CD8-positive, alpha-beta memory T cell (primary cell): ENCODE results near the gene SERGEF. TPM values are rescaled to one million over a fixed set of nuclear protein-coding genes. Genes with fewer than 3 reads are reported as not detected.

ENCODE experiments used
- CTCF ChIA-PET: fragments of 350-600 bp; sonication (Branson Sonifier 250); formaldehyde crosslinking; loops from one replicate; lab custom pipeline; 2021; ENCODE audit warnings: antibody characterized with exemption; lab: Charles Lee
- POLR2A ChIA-PET: fragments of 350-600 bp; sonication (Branson Sonifier 250); formaldehyde crosslinking; loops from one replicate; lab custom pipeline; 2021; ENCODE audit warnings: antibody characterized with exemption; lab: Charles Lee
- DNase-seq, 5 donors: peaks; one replicate each; pipeline versions ENCODE4 v3.0.0 to v3.0.0-alpha.2; 2020 to 2022; ENCODE audit warnings: mixed read lengths in 1 of 5
- H3K27ac ChIP-seq: one replicate; pipeline ENCODE4 v1.7.0; 2013; ENCODE audit warnings: low read depth, mild to moderate bottlenecking, low read length, moderate library complexity
- H3K27me3 ChIP-seq: 2 replicates; pipeline ENCODE4 v1.7.0; 2013; ENCODE audit warnings: low read length, mild to moderate bottlenecking; ENCODE audit not compliant: insufficient read depth, poor library complexity, severe bottlenecking
- H3K36me3 ChIP-seq: 2 replicates; pipeline ENCODE4 v1.7.0; 2013; ENCODE audit warnings: mild to moderate bottlenecking, low read length, moderate library complexity; ENCODE audit not compliant: insufficient read depth
- H3K4me1 ChIP-seq: 2 replicates; pipeline ENCODE4 v1.7.0; 2013; ENCODE audit warnings: mild to moderate bottlenecking, low read length, moderate library complexity; ENCODE audit not compliant: insufficient read depth
- H3K4me3 ChIP-seq: 2 replicates; pipeline ENCODE4 v1.7.0; 2013; ENCODE audit warnings: mild to moderate bottlenecking, low read length
- H3K9me3 ChIP-seq: 2 replicates; pipeline ENCODE4 v1.7.0; 2013; ENCODE audit warnings: mild to moderate bottlenecking, low read length
- H3K27ac Mint-ChIP-seq, 8 donors: one replicate each; pipeline ENCODE4 v1.8.0; 2020 to 2021; ENCODE audit warnings: mixed read lengths in 8 of 8, mild to moderate bottlenecking in 6 of 8, inconsistent platforms in 3 of 8, moderate library complexity in 3 of 8
- H3K27me3 Mint-ChIP-seq, 2 donors: one replicate each; pipeline ENCODE4 v1.8.0; 2020 to 2021; ENCODE audit warnings: mixed read lengths in 2 of 2, mild to moderate bottlenecking in 1 of 2, moderate library complexity in 1 of 2
- H3K36me3 Mint-ChIP-seq, 3 donors: one replicate each; pipeline ENCODE4 v1.8.0; 2020 to 2021; ENCODE audit warnings: mixed read lengths in 3 of 3, inconsistent platforms in 1 of 3, mild to moderate bottlenecking in 1 of 3
- H3K4me1 Mint-ChIP-seq, 3 donors: one replicate each; pipeline ENCODE4 v1.8.0; 2020 to 2021; ENCODE audit warnings: mixed read lengths in 3 of 3, inconsistent platforms in 1 of 3, mild to moderate bottlenecking in 1 of 3
- H3K4me3 Mint-ChIP-seq, 7 donors: one replicate each; pipeline ENCODE4 v1.8.0; 2020 to 2021; ENCODE audit warnings: mixed read lengths in 7 of 7, mild to moderate bottlenecking in 6 of 7, moderate library complexity in 4 of 7, inconsistent platforms in 2 of 7
- H3K9me3 Mint-ChIP-seq, 5 donors: one replicate each; pipeline ENCODE4 v1.8.0; 2020 to 2022; ENCODE audit warnings: mixed read lengths in 5 of 5, mild to moderate bottlenecking in 3 of 5, moderate library complexity in 2 of 5, inconsistent platforms in 1 of 5
- polyA plus RNA-seq: library from polyadenylated mRNA; unstranded; fragments of 300-500 nt; fragmentation: Illumina TruSeq; gene quantifications from one replicate; pipeline ENCODE4 v1.2.3, GENCODE V29; 2021
- total RNA-seq, 2 experiments: library from RNA; stranded (reverse); gene quantifications; one replicate each; pipeline ENCODE4 v1.2.3, GENCODE V29; 2021

SERGEF gene
- total and polyA plus RNA-seq, 3 experiments from 2014 or later = 30.0 to 69.3 (median 34.5) TPM

- H3K9me3 ChIP-seq = no peaks in the 10 kb centered on the region
- no peaks in the 10 kb centered on the region for H3K27me3 ChIP-seq
- H3K4me3 ChIP-seq = no peak overlapping the region
- no peak for DNase-seq
- Mint-ChIP-seq H3K27ac (no peak overlapping the region), H3K27me3 (no peaks in the 10 kb centered on the region), H3K4me1 (no peaks in the 10 kb centered on the region), H3K4me3 (no peak overlapping the region), H3K9me3 (no peaks in the 10 kb centered on the region), H3K36me3 (peaks cover 0 to 14% (median 0%) of the 10 kb centered on the region in 3 donors)
- CTCF ChIA-PET = no interaction called here
- H3K27ac ChIP-seq = no peak overlapping the region
- no peaks in the 10 kb centered on the region for H3K4me1 ChIP-seq
- H3K36me3 ChIP-seq = no peaks in the 10 kb centered on the region
- POLR2A ChIA-PET = no interaction called here
Measured at GRCh38 chr11:17812091-17812864, 200.6 kb downstream of the SERGEF start.

GRCh38 chr11:17811352-17811751 lies 201.5 kb downstream of the SERGEF start:
- ChIA-PET POLR2A (no interaction called here), CTCF (no interaction called here)
- H3K9me3 ChIP-seq = no peaks in the 10 kb centered on the region
- Mint-ChIP-seq H3K4me3 (no peak overlapping the region), H3K4me1 (no peaks in the 10 kb centered on the region), H3K27me3 (no peaks in the 10 kb centered on the region), H3K9me3 (no peaks in the 10 kb centered on the region), H3K27ac (no peak overlapping the region), H3K36me3 (peaks cover 0 to 14% (median 6%) of the 10 kb centered on the region in 3 donors)
- H3K27ac ChIP-seq = no peak overlapping the region
- no peak for DNase-seq
- H3K27me3 ChIP-seq = no peaks in the 10 kb centered on the region
- no peaks in the 10 kb centered on the region for H3K36me3 ChIP-seq
- H3K4me1 ChIP-seq = no peaks in the 10 kb centered on the region
- H3K4me3 ChIP-seq = no peak overlapping the region

- ChIA-PET POLR2A (no interaction called here), CTCF (no interaction called here)
- no peaks in the 10 kb centered on the region for H3K36me3 ChIP-seq
- Mint-ChIP-seq H3K27me3 (no peaks in the 10 kb centered on the region), H3K36me3 (peaks cover 3 to 13% (median 6%) of the 10 kb centered on the region in 3 donors), H3K27ac (no peak overlapping the region), H3K4me3 (no peak overlapping the region), H3K4me1 (no peaks in the 10 kb centered on the region), H3K9me3 (no peaks in the 10 kb centered on the region)
- H3K9me3 ChIP-seq = no peaks in the 10 kb centered on the region
- H3K27me3 ChIP-seq = no peaks in the 10 kb centered on the region
- H3K27ac ChIP-seq = no peak overlapping the region
- no peak for DNase-seq
- no peaks in the 10 kb centered on the region for H3K4me1 ChIP-seq
- no peak overlapping the region for H3K4me3 ChIP-seq
Measured at GRCh38 chr11:17810746-17811145, 202.1 kb downstream of the SERGEF start.

GRCh38 chr11:17810041-17810440 lies 202.8 kb downstream of the SERGEF start:
- no peak overlapping the region for H3K4me3 Mint-ChIP-seq
- no peaks in the 10 kb centered on the region for H3K27me3 Mint-ChIP-seq
- no peaks in the 10 kb centered on the region for H3K4me1 ChIP-seq
- no peaks in the 10 kb centered on the region for H3K9me3 ChIP-seq
- H3K36me3 Mint-ChIP-seq = peaks cover 3 to 13% (median 6%) of the 10 kb centered on the region in 3 donors
- no peaks in the 10 kb centered on the region for H3K9me3 Mint-ChIP-seq
- no peaks in the 10 kb centered on the region for H3K4me1 Mint-ChIP-seq
- H3K27me3 ChIP-seq = no peaks in the 10 kb centered on the region
- CTCF ChIA-PET = no interaction called here
- H3K36me3 ChIP-seq = no peaks in the 10 kb centered on the region
- H3K27ac ChIP-seq = no peak overlapping the region
- no peak for DNase-seq
- POLR2A ChIA-PET = no interaction called here
- H3K4me3 ChIP-seq = no peak overlapping the region
- H3K27ac Mint-ChIP-seq = no peak overlapping the region

DNA sequence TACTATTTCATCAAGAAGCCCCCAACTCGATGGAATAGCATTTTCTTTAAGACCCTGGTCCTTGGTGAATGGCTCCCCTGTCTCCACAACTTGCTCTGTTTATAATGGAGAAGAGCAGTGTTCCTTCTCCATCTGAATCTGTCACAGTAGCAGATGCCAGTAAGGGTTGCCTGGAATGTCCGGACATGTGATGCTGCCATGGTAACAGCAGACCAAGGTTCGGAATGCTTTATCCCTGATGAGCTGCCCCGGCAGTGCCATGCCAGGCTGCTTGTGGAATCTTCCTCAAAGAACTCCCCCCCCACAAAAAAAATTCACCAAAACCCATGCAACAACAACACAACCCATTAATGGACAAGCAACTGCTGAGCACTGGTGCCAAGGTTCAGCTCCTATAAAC lies 205.8 kb downstream of the SERGEF start:
- Mint-ChIP-seq H3K36me3 (peaks cover 4 to 9% (median 6%) of the 10 kb centered on the region in 3 donors), H3K27me3 (no peaks in the 10 kb centered on the region), H3K4me3 (no peak overlapping the region), H3K4me1 (no peaks in the 10 kb centered on the region), H3K9me3 (no peaks in the 10 kb centered on the region), H3K27ac (peak overlapping the region in 1 of 8 donors; percentile 57)
- POLR2A ChIA-PET = interaction anchor here (0.6 kb wide), 1 partner anchor 228 kb away, joined by 3 read pairs; no protein-coding TSS in a partner anchor
- H3K4me3 ChIP-seq = no peak overlapping the region
- DNase-seq = no peak
- no peaks in the 10 kb centered on the region for H3K9me3 ChIP-seq
- CTCF ChIA-PET = no interaction called here
- no peaks in the 10 kb centered on the region for H3K27me3 ChIP-seq
- no peak overlapping the region for H3K27ac ChIP-seq
- H3K36me3 ChIP-seq = no peaks in the 10 kb centered on the region
- H3K4me1 ChIP-seq = no peaks in the 10 kb centered on the region

DNA sequence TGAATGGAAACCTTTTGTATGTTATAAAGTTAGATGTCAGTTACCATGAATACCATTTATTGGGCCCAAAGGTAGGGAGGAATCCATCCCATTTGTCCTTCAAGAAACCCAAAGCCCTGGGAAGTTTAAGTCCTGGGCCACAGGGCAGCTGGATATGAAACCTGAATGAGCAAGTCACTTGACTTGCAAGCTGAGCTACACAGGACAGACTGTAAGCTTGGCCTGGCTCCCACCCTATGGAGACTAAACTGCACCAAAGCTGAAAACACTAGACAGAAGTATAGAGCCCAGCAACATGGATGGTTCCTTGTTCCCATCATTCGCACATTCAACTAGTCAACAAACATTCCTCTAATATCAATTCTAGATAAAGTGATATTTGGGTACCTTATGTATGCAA lies 207.0 kb downstream of the SERGEF start:
- Histone ChIP-seq H3K4me3 (no peak overlapping the region), H3K36me3 (no peaks in the 10 kb centered on the region), H3K27ac (no peak overlapping the region), H3K27me3 (no peaks in the 10 kb centered on the region), H3K4me1 (no peaks in the 10 kb centered on the region), H3K9me3 (no peaks in the 10 kb centered on the region)
- H3K27me3 Mint-ChIP-seq = no peaks in the 10 kb centered on the region
- no peak overlapping the region for H3K27ac Mint-ChIP-seq
- no peak for DNase-seq
- no peaks in the 10 kb centered on the region for H3K9me3 Mint-ChIP-seq
- POLR2A ChIA-PET = no interaction called here
- no peak overlapping the region for H3K4me3 Mint-ChIP-seq
- no peaks in the 10 kb centered on the region for H3K4me1 Mint-ChIP-seq
- peaks cover 4 to 8% (median 6%) of the 10 kb centered on the region in 3 donors for H3K36me3 Mint-ChIP-seq
- CTCF ChIA-PET = no interaction called here

GRCh38 chr11:17805043-17805442 lies 207.8 kb downstream of the SERGEF start:
- Mint-ChIP-seq H3K4me1 (no peaks in the 10 kb centered on the region), H3K27ac (no peak overlapping the region), H3K9me3 (no peaks in the 10 kb centered on the region), H3K27me3 (no peaks in the 10 kb centered on the region), H3K4me3 (no peak overlapping the region), H3K36me3 (peaks cover 6 to 12% (median 9%) of the 10 kb centered on the region in 3 donors)
- Histone ChIP-seq H3K27me3 (no peaks in the 10 kb centered on the region), H3K4me3 (no peak overlapping the region), H3K27ac (no peak overlapping the region), H3K36me3 (no peaks in the 10 kb centered on the region), H3K9me3 (no peaks in the 10 kb centered on the region), H3K4me1 (no peaks in the 10 kb centered on the region)
- DNase-seq = no peak
- CTCF ChIA-PET = no interaction called here
- POLR2A ChIA-PET = no interaction called here

GRCh38 chr11:17803754-17804334 lies 209.0 kb downstream of the SERGEF start:
- POLR2A ChIA-PET = no interaction called here
- H3K4me1 ChIP-seq = no peaks in the 10 kb centered on the region

More at GRCh38 chr11:17803754-17804334, 209.0 kb downstream of the SERGEF start:
- H3K4me3 Mint-ChIP-seq = no peak overlapping the region
- no peaks in the 10 kb centered on the region for H3K27me3 Mint-ChIP-seq
- no peaks in the 10 kb centered on the region for H3K9me3 ChIP-seq
- H3K36me3 ChIP-seq = no peaks in the 10 kb centered on the region
- DNase-seq = no peak
- H3K27ac Mint-ChIP-seq = no peak overlapping the region
- no peaks in the 10 kb centered on the region for H3K4me1 Mint-ChIP-seq
- CTCF ChIA-PET = no interaction called here
- no peaks in the 10 kb centered on the region for H3K9me3 Mint-ChIP-seq
- peaks cover 9 to 18% (median 16%) of the 10 kb centered on the region in 3 donors for H3K36me3 Mint-ChIP-seq
- H3K27ac ChIP-seq = no peak overlapping the region
- no peaks in the 10 kb centered on the region for H3K27me3 ChIP-seq
- no peak overlapping the region for H3K4me3 ChIP-seq
